CD14-positive monocyte (primary cell): ENCODE measurements around the gene TTYH1. TPM values are rescaled to one million over a fixed set of nuclear protein-coding genes. Genes with fewer than 3 reads are reported as not detected.

Source experiments
- DNase-seq, 3 donors: peaks; one replicate each; pipeline ENCODE4 v3.0.0-alpha.2; 2011 to 2022
- H2AFZ ChIP-seq: 2 replicates; pipeline ENCODE4 v1.6.0; 2012; ENCODE audit warnings: mild to moderate bottlenecking, low read depth, low read length, inconsistent platforms; ENCODE audit not compliant: insufficient read depth, poor library complexity, severe bottlenecking
- H3K27ac ChIP-seq, 2 donors: 1 replicate in 1 of 2; 2 replicates in 1 of 2; pipeline ENCODE4 v1.5.1; 2012 to 2013; ENCODE audit warnings: low read length in 2 of 2, control low read depth in 1 of 2, inconsistent platforms in 1 of 2, low read depth in 1 of 2, mild to moderate bottlenecking in 1 of 2
- H3K27me3 ChIP-seq, 2 donors: one replicate each; pipeline versions ENCODE4 v1.6.0 to v1.6.1; 2011 to 2013; ENCODE audit warnings: low read length in 2 of 2; ENCODE audit not compliant: control insufficient read depth in 2 of 2, insufficient read depth in 2 of 2
- H3K36me3 ChIP-seq, 2 donors: replicated peaks in 1 of 2; 1 replicate in 1 of 2; 2 replicates in 1 of 2; pipeline versions ENCODE4 v1.5.1 to v1.6.1; 2012 to 2013; ENCODE audit warnings: low read length in 2 of 2, control low read depth in 1 of 2, inconsistent platforms in 1 of 2, mild to moderate bottlenecking in 1 of 2; ENCODE audit not compliant: insufficient read depth in 2 of 2, control insufficient read depth in 1 of 2
- H3K4me1 ChIP-seq, 2 donors: 1 replicate in 1 of 2; 2 replicates in 1 of 2; pipeline versions ENCODE4 v1.5.1 to v1.6.1; 2012 to 2013; ENCODE audit warnings: low read length in 2 of 2, control low read depth in 1 of 2, inconsistent platforms in 1 of 2, mild to moderate bottlenecking in 1 of 2, moderate library complexity in 1 of 2; ENCODE audit not compliant: insufficient read depth in 2 of 2, control insufficient read depth in 1 of 2
- H3K4me2 ChIP-seq: replicated peaks from 2 replicates; pipeline ENCODE3; 2012; ENCODE audit warnings: low read length, moderate library complexity, mild to moderate bottlenecking; ENCODE audit not compliant: poor library complexity, severe bottlenecking; ENCODE audit errors: extremely low read depth
- H3K4me3 ChIP-seq, 3 experiments: fragments of 200-600 bp in 1 of 3; sonication (generic) in 1 of 3; replicated peaks in 1 of 3; 1 replicate in 2 of 3; 2 replicates in 1 of 3; pipeline ENCODE4 v1.5.1; 2011 to 2013; ENCODE audit warnings: low read length in 3 of 3, mild to moderate bottlenecking in 3 of 3, control low read depth in 2 of 3, low read depth in 2 of 3, inconsistent platforms in 1 of 3, moderate library complexity in 1 of 3
- H3K79me2 ChIP-seq: 2 replicates; pipeline ENCODE4 v1.6.0; 2012; ENCODE audit warnings: mild to moderate bottlenecking, control low read depth, inconsistent platforms, low read length, moderate library complexity; ENCODE audit not compliant: insufficient read depth
- H3K9ac ChIP-seq: 2 replicates; pipeline ENCODE4 v1.6.0; 2017; ENCODE audit warnings: low read length, mild to moderate bottlenecking; ENCODE audit not compliant: insufficient read depth, poor library complexity, severe bottlenecking
- H3K9me3 ChIP-seq, 2 donors: replicated peaks in 1 of 2; 1 replicate in 1 of 2; 2 replicates in 1 of 2; pipeline versions ENCODE4 v1.5.1 to v1.6.1; 2012 to 2013; ENCODE audit warnings: low read length in 2 of 2, control low read depth in 1 of 2; ENCODE audit not compliant: control insufficient read depth in 1 of 2, insufficient read depth in 1 of 2
- H4K20me1 ChIP-seq: 2 replicates; pipeline ENCODE4 v1.6.0; 2012; ENCODE audit warnings: mild to moderate bottlenecking, low read length, control low read depth, moderate library complexity; ENCODE audit not compliant: insufficient read depth
- H3K27ac Mint-ChIP-seq, 7 donors: one replicate each; pipeline ENCODE4 v1.8.0; 2020; ENCODE audit warnings: mild to moderate bottlenecking in 7 of 7, mixed read lengths in 7 of 7, moderate library complexity in 6 of 7, inconsistent platforms in 2 of 7
- H3K27me3 Mint-ChIP-seq, 3 donors: one replicate each; pipeline ENCODE4 v1.8.0; 2021 to 2022; ENCODE audit warnings: low read depth in 3 of 3, mild to moderate bottlenecking in 3 of 3, mixed read lengths in 3 of 3, moderate library complexity in 3 of 3, inconsistent platforms in 1 of 3
- H3K36me3 Mint-ChIP-seq, 2 donors: one replicate each; pipeline ENCODE4 v1.8.0; 2020; ENCODE audit warnings: mixed read lengths in 2 of 2, inconsistent platforms in 1 of 2, mild to moderate bottlenecking in 1 of 2
- H3K4me1 Mint-ChIP-seq: one replicate; pipeline ENCODE4 v1.8.0; 2020; ENCODE audit warnings: mild to moderate bottlenecking, mixed read lengths
- H3K4me3 Mint-ChIP-seq, 2 donors: one replicate each; pipeline ENCODE4 v1.8.0; 2020; ENCODE audit warnings: mild to moderate bottlenecking in 2 of 2, mixed read lengths in 2 of 2, moderate library complexity in 1 of 2
- H3K9me3 Mint-ChIP-seq, 7 donors: one replicate each; pipeline ENCODE4 v1.8.0; 2020 to 2022; ENCODE audit warnings: mixed read lengths in 7 of 7, mild to moderate bottlenecking in 6 of 7, moderate library complexity in 6 of 7, inconsistent platforms in 2 of 7
- CTCF ChIP-seq: fragments of 200-600 bp; IDR thresholded peaks from one replicate; pipeline ENCODE4 v1.8.0; 2022; ENCODE audit warnings: antibody characterized with exemption, mild to moderate bottlenecking
- WGBS: methylation state at CpG from one replicate; pipeline ENCODE4 v1.1.5; 2013; ENCODE audit warnings: missing lambda C conversion rate; ENCODE audit not compliant: insufficient coverage; 5-methylcytosine and 5-hydroxymethylcytosine counted together
- intact Hi-C, 2 donors: fragments of 100-400 bp; cut with micrococcal nuclease; formaldehyde crosslinking; loops; one replicate each; pipeline versions ENCODE4 v1.15.0 to v1.15.1; 2023
- polyA plus RNA-seq, 3 donors: library from polyadenylated mRNA; depleted of rRNA in 1 of 3; unstranded in 2 of 3; stranded (reverse) in 1 of 3; fragments of 300-500 nt in 2 of 3; fragments of >200 nt in 1 of 3; fragmentation: Illumina TruSeq in 2 of 3; gene quantifications; 1 replicate in 2 of 3; 2 replicates in 1 of 3; pipeline ENCODE4 v1.2.3, GENCODE V29; 2012 to 2021
- small RNA-seq: library from RNA; depleted of rRNA; stranded (forward); fragments of <200 nt; gene quantifications from one replicate; pipeline ENCODE3, GENCODE V24; 2012; ENCODE audit warnings: low read depth; ENCODE audit not compliant: insufficient read length

The TTYH1 gene
- polyA plus RNA-seq, 3 donors, result not detected

DNA sequence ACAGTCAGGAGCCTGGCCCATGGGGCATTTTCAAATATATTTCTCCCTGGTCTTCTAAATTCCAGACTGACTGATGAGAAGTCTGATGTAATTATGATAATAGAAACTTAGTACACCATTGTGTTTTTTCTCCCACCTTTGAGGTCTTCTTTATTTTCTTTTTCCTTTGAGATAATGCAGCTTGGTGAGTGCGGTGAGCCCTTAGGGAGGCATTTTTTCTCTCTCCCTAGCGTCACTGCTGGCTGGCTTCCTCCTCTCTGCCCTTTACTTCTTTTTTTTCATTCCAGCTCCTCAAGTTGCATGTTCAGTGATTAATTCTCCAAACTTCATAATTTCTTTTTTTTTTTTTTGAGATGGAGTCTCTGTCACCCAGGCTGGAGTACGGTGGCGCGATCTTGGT lies 70.6 kb downstream of the TTYH1 start:
- Mint-ChIP-seq H3K36me3 (peaks cover 0 to 2% of the 10 kb centered on the region in 2 donors), H3K4me3 (peak overlapping the region in 1 of 2 donors; percentile 85), H3K27me3 (peaks cover 74 to 83% (median 78%) of the 10 kb centered on the region in 3 donors), H3K4me1 (peaks cover 17% of the 10 kb centered on the region), H3K9me3 (peaks cover 0 to 16% (median 3%) of the 10 kb centered on the region in 7 donors), H3K27ac (no peak overlapping the region)
- no CpG with 5 or more reads among the region's 5 CpGs for WGBS
- no peak for DNase-seq
- Histone ChIP-seq H3K9me3 (peaks cover 0 to 6% of the 10 kb centered on the region in 2 donors), H3K79me2 (no peaks in the 10 kb centered on the region), H3K9ac (no peak overlapping the region), H3K4me2 (no peak overlapping the region), H4K20me1 (peaks cover 5% of the 10 kb centered on the region), H3K4me1 (peaks cover 11 to 15% of the 10 kb centered on the region in 2 donors), H2AFZ (no peak overlapping the region), H3K27ac (no peak overlapping the region), H3K27me3 (peaks cover 49 to 86% of the 10 kb centered on the region in 2 donors), H3K36me3 (no peaks in the 10 kb centered on the region), H3K4me3 (no peak overlapping the region)
- no peak for TF ChIP-seq CTCF
- intact Hi-C loops, result loop anchor here in 1 of 2 donors (10.0 kb wide), 1 partner anchor 189 kb away; no protein-coding TSS in a partner anchor

Small RNAs within 50 kb of the gene (small RNA-seq; reads per million reads assigned to genes)
- gene AC245884.3, result not detected

Other genes with a start within 250 kb of the TTYH1 start
- gene TMC4, start 242.3 kb upstream of the TTYH1 start, polyA plus RNA-seq, result 1 to 10 TPM; 1.5 to 2.5 (median 2.1) TPM
- 100 to 1,000 TPM in 2 of 3 donors, 10 to 100 TPM in 1; 84.0 to 115 (median 111) TPM for gene MBOAT7, start 225.9 kb upstream of the TTYH1 start, polyA plus RNA-seq
- gene TSEN34, start 224.2 kb upstream of the TTYH1 start, polyA plus RNA-seq, result 100 to 1,000 TPM in 2 of 3 donors, 10 to 100 TPM in 1; 59.3 to 125 (median 109) TPM
- gene RPS9, start 214.6 kb upstream of the TTYH1 start, polyA plus RNA-seq, result 1,000 to 10,000 TPM in 1 of 3 donors, 100 to 1,000 TPM in 2; 756 to 4,259 (median 983) TPM
- 100 to 1,000 TPM in 2 of 3 donors, 10 to 100 TPM in 1; 62.9 to 455 (median 104) TPM for gene LILRB3, start 192.5 kb upstream of the TTYH1 start, polyA plus RNA-seq
- 100 to 1,000 TPM in 2 of 3 donors, 10 to 100 TPM in 1; 65.7 to 150 (median 143) TPM for gene LILRA6, start 172.7 kb upstream of the TTYH1 start, polyA plus RNA-seq
- gene LILRB5, start 158.2 kb upstream of the TTYH1 start, polyA plus RNA-seq, result 1 to 10 TPM in 1 of 3 donors, under 1 TPM in 2; 0.14 to 1.1 (median 0.17) TPM
- gene LILRB2, start 134.4 kb upstream of the TTYH1 start, polyA plus RNA-seq, result 100 to 1,000 TPM; 111 to 574 (median 172) TPM
- gene LILRA5, start 102.3 kb upstream of the TTYH1 start, polyA plus RNA-seq, result 100 to 1,000 TPM; 348 to 580 (median 516) TPM
- gene LILRA4, start 76.3 kb upstream of the TTYH1 start, polyA plus RNA-seq, result 1 to 10 TPM in 2 of 3 donors, under 1 TPM in 1; 0.07 to 3.4 (median 2.2) TPM
- gene LAIR1, start 50.5 kb upstream of the TTYH1 start, polyA plus RNA-seq, result 100 to 1,000 TPM in 1 of 3 donors, 10 to 100 TPM in 2; 48.0 to 202 (median 73.8) TPM
- 100 to 1,000 TPM in 1 of 3 donors, 1 to 10 TPM in 2; 3.6 to 341 (median 5.8) TPM for gene LENG8, start 33.7 kb downstream of the TTYH1 start, polyA plus RNA-seq
- 1 to 10 TPM in 1 of 3 donors, under 1 TPM in 1, not detected in 1; 0.15 to 2.0 TPM for gene LENG9, start 48.3 kb downstream of the TTYH1 start, polyA plus RNA-seq
- gene CDC42EP5, start 57.8 kb downstream of the TTYH1 start, polyA plus RNA-seq, result not detected
- gene LAIR2, start 87.4 kb downstream of the TTYH1 start, polyA plus RNA-seq, result under 1 TPM in 1 of 3 donors, not detected in 2; 0.38 TPM
- 100 to 1,000 TPM; 333 to 451 (median 377) TPM for gene LILRA2, start 158.3 kb downstream of the TTYH1 start, polyA plus RNA-seq
- gene LILRA1, start 178.2 kb downstream of the TTYH1 start, polyA plus RNA-seq, result 100 to 1,000 TPM in 2 of 3 donors, 10 to 100 TPM in 1; 88.5 to 151 (median 141) TPM
- 100 to 1,000 TPM in 1 of 3 donors, 10 to 100 TPM in 2; 27.2 to 317 (median 60.6) TPM for gene LILRB1, start 215.0 kb downstream of the TTYH1 start, polyA plus RNA-seq
- gene LILRB4, start 247.5 kb downstream of the TTYH1 start, polyA plus RNA-seq, result 100 to 1,000 TPM in 1 of 3 donors, 10 to 100 TPM in 2; 35.8 to 102 (median 58.0) TPM